HepG2 (cell line): ENCODE measurements around the gene KIAA2012.

Experiments used
- ATF3 ChIP-seq: sonication (generic); formaldehyde crosslinking; IDR thresholded peaks from 2 replicates; pipeline ENCODE4 v1.4.0; 2020; ENCODE audit warnings: missing genetic modification reagents
- CHD4 ChIP-seq: fragments of 200-600 bp; sonication (generic); IDR thresholded peaks from 2 replicates; pipeline ENCODE4 v1.7.0; 2017; ENCODE audit warnings: mild to moderate bottlenecking, low read length, borderline replicate concordance
- HNRNPK ChIP-seq: fragments of 200-400 bp; formaldehyde crosslinking; IDR thresholded peaks from 2 replicates; pipeline ENCODE4 v1.6.1; 2018; ENCODE audit warnings: low read length, low read depth, moderate library complexity, mild to moderate bottlenecking; ENCODE audit not compliant: poor library complexity, severe bottlenecking
- KDM5A ChIP-seq: fragments of 200-600 bp; sonication (generic); IDR thresholded peaks from 2 replicates; pipeline ENCODE4 v1.7.0; 2018; ENCODE audit warnings: antibody characterized with exemption, mild to moderate bottlenecking, low read length, borderline replicate concordance
- U2AF2 ChIP-seq: fragments of 200-400 bp; formaldehyde crosslinking; IDR thresholded peaks from 2 replicates; pipeline ENCODE4 v1.6.1; 2017; ENCODE audit warnings: low read depth, mild to moderate bottlenecking, low read length
- ZIK1 ChIP-seq: sonication (generic); formaldehyde crosslinking; IDR thresholded peaks from 2 replicates; pipeline ENCODE4 v1.5.0; 2020; ENCODE audit warnings: mild to moderate bottlenecking, low read depth, missing genetic modification reagents, borderline replicate concordance
- ZNF343 ChIP-seq: sonication (generic); formaldehyde crosslinking; IDR thresholded peaks from 2 replicates; pipeline ENCODE4 v1.4.0; 2020; ENCODE audit warnings: mild to moderate bottlenecking, missing genetic modification reagents
- ZNF549 ChIP-seq: sonication (generic); formaldehyde crosslinking; IDR thresholded peaks from 2 replicates; pipeline ENCODE4 v1.5.0; 2020; ENCODE audit warnings: missing genetic modification reagents

GRCh38 chr2:202066875-202067274, 6.2 kb upstream of the KIAA2012 start:
- TF ChIP-seq ZIK1 (CRISPR knock-in tag) (no peak), KDM5A (no peak), ZNF549 (CRISPR knock-in tag) (no peak), HNRNPK (no peak), U2AF2 (no peak), ATF3 (no peak), ZNF343 (CRISPR knock-in tag) (no peak), CHD4 (no peak)
